NOMO-1 treated with dmso at 0.1 percent for 144 hours (cell line): ENCODE data around the gene S1PR3.

Experiments
- DNase-seq: peaks from one replicate; lab custom pipeline; 2025; ENCODE audit not compliant: unreplicated experiment; lab: John Stamatoyannopoulos, UW

Gene S1PR3

DNA sequence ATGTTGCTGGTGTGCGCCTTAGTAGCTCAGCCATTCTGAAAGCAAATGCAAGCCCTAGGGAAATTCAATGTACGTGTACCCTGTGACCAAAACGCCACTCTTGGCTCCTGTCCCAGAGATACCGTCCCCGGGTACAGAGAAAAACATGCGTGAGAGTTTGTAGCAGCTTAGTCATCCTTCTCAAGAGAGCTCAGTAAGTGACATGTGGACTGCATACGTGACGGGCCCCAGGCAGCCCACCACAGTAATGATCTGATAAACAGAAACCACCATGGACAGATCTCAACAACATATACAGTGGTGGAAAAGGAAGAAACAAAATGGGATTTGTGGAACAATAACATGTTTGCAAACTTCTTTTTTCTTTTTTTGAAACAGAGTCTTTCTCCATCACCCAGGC, 45.1 kb downstream of the S1PR3 start:
- no peak for DNase-seq

DNA sequence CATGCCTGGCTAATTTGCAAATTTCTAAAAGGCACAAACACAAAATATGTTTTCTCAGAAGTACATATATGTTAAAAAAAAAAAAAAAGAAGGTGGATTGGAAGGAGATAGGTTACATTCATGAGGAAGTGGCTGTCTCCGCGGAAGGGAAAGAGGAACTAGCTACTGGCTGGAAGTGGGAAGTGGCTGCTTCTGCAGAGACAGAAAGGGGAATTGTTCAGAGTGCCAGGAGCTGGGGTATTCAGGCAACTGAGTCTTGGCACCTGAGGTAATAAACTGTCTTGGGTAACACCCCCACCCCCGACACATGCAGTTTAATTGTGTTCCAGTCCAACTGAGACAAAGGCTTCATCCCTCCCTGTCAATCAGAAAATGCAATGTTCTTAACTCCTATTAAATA, 45.6 kb downstream of the S1PR3 start:
- DNase-seq, result peak; percentile 69

DNA sequence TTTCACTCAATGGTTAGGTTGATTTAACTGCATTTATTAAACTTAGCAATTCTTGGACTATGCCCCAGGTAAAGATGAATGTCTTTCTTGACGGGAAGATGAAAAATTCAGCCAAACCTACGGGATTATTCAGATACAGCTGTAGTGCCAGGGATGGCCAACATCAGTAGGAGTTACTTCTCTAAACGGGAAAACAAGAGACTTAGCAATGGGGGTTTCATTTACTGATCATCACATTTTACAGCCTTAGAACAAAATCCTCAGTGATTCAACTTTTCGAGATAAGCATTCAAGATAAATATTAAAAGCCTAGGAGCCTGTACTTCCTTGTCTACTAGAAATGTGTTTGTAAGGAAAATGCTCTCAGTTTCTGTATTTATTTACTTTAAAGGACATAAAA, 46.1 kb downstream of the S1PR3 start:
- no peak for DNase-seq

DNA sequence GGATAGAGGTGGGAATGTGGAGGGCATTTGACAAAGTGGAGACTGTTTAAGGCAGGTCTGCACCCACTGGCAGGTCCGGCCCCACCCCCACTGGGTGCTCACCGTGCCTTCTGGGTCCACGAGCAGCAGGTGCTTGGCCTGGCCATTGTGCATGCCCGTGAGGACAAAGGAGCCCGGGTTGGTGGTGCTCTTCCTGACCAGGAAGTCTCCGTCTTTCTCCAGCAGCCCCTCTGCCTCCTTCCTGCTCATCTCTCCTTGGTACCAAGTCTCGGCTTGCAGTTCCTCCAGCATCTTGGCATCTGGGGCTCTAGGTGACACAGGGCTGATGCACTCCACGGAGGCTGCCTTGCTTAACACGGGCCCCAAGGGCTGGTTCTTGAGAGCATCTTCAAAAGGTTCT, 46.6 kb downstream of the S1PR3 start:
- DNase-seq, result no peak

DNA sequence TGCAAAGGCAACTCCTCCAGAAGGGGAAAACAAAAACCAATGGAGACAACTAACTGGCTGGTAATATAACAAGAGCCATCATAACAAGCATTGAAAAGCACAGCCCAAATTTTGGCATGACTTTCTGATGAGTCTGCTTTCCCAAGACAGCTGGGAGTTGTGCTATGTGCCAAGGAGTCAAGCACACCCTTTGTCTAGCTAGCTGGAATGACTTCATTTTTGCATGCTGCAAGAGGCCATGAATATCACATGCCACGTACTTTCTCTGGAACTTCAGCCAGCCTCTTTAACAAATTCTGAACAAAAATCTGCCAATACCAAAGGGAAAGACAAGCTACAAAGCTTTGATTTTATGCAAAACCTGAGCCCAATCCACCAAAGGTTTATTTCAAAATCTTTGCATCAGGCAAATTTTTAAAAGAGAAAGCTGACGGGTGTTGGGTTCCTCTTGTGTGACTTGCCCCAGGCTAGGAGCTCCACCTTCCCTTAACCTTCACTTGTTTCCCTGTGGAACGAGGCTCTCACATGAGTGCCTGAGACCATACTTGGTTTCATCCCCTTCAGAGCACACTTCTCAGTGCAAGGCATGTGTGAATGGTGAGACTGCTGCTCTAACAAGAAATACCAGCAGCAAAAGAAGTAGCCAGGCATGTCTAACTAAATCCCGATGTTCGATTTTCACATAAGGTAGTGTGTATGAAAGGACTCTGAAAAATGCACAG, 47.3 kb downstream of the S1PR3 start:
- DNase-seq, result no peak

DNA sequence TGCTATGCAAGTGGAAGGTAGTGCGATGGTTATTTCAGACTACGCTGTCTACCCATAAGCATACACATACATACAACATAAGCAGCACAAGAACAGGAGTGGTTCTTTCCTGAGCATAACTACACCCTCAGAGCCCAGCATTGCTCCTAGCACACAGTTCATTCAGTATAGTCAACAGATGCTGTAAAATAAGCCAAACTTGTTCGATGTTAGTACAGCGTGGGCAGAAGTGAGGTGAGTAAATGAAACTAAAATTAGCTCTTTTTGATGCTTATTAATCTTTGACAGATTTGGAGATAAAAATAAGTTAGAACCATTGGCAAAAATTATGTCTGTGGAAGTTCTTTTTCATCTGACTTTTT, 47.8 kb downstream of the S1PR3 start:
- no peak for DNase-seq

DNA sequence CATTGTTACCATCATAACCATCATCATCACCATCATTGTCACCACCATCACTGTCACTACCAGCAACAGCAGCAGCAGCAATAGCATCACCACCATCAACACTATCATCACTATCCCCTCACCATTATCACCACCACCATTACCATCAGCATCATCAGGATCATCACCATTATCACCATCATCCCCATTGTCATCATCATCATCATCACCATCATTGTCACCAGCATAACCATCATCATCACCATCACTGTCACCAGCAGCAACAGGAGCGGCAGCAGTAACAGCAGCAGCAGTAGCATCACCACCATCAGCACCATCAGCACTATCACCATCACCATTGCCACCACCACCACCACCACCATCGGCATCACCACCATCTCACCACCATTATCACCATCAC, 48.4 kb downstream of the S1PR3 start:
- DNase-seq, result no peak

DNA sequence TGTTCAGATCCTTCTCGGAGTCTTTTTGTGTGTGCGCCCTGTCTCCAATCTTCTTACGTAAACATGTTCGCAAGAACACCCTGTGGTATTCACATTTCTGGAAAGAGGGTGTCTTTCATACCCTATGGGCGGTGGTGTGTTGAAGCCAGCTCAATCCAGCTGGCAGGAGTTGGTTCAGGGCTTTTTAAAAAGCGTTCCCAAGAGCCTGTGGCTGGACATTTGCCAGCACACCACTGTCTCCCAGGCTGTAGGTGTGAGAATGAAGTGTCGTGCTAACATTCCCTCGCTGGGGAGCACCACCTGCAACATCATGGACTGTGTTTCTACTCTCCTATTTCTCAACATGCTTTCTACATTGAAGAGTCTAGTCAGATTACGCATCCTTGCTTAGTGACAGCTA, 51.7 kb downstream of the S1PR3 start:
- no peak for DNase-seq

DNA sequence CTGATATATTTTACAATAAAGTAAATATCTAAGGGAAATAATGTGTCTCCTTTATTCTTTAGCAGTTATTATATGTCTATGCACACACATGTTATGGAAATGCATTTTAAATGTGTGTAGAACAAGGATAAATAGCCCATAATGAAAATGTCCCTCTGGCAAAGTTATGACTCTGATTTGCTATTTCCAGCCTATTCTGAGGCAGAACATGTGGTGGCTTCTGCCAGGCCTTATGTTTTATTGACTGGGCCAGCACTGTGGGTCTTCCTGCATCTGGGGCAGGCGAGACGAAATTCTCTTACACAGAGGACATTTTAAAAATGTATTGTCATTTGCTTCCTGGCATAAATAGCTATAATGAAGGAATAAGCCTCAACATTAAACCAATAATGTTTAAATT, 52.8 kb downstream of the S1PR3 start:
- no peak for DNase-seq

DNA sequence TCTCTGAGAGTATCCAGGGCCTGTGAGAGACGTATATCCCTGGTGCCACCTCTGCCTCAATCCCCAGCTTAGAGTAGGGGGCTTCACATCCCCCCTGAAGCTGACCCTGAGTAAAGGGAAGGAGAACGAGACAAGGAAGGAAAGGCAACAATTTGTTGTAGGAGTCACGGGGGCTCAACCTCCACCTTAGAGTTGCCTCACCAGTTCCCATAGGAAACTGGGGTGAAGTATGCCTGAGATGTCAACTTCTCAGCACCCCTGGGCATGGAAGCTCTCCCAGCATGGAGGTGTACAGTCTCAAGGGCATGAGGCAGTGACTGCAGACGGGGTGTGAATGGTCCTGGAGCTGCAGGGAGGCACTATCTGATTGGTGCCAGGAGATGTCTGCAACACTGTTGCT, 53.6 kb downstream of the S1PR3 start:
- DNase-seq, result no peak

DNA sequence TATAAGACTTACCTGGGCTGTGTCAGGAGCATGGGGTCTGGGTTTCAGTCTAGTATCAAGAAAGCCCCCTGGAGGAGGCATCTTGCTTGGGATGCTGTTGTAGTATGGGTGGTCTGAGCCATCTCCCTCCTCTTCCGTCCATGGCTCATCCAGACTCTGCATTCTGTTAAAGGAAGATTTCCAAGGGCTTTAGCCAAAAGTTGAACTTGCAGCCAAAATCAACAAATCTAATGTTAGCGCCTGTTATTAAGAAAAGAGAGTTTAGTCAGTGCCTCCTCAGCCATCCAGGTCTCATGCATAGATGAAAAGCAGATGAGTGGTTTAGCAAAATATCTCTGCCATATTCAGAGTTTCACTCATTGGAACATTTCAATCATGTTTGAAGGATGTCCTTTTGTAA, 55.6 kb downstream of the S1PR3 start:
- DNase-seq, result no peak

DNA sequence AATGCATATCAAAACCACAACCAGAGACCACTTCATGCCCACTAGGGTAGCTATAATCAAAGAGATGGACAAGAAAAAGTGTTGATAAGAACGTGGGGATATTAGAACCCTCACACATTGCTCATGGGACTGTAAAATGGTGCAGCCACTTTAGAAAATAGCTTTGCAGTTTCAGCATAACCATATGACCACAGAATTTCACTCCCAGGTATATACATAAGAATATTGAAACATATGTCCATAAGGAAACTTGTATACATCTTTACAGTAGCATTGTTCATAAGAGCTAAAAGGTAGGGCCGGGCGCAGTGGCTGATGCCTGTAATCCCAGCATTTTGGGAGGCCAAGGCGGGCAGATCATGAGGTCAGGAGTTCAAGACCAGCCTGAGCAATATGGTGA, 56.4 kb downstream of the S1PR3 start:
- DNase-seq, result no peak

DNA sequence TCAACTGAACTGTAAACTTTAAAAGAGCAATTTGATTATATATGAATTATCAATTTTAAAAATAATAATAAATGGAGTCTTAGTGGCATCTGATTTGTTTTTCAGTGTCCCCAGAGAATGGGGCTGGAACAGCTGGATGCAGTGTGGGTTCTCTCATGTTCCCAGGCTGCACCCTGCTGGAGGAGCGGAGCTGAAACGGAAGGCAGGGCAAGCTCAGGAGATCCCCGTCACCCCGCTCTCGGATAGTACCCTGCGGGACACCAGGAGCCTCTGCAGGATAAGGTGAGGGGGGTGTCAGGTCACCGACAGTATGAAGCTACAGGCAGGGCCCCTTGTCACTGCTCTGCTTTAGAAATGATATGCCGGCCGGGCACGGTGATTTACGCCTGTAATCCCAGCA, 57.3 kb downstream of the S1PR3 start:
- no peak for DNase-seq

DNA sequence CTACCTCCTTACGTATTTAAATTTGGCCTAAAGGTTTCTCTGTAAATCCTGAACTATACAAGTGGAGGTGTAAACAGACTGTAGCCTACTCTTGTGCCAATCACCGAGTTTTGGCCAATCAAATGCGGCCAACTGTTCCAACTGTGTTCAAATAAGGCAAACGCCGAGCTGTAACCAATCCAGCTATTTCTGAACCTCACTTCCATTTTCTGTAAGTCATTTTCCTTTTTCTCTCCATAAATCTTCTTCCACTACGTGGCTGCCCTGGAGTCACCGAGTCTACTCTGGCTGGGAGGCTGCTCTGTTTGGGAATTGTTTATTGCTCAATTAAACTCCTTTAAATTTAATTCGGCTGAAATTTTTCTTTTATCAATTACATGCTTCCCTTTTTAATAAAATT, 58.4 kb downstream of the S1PR3 start:
- no peak for DNase-seq

DNA sequence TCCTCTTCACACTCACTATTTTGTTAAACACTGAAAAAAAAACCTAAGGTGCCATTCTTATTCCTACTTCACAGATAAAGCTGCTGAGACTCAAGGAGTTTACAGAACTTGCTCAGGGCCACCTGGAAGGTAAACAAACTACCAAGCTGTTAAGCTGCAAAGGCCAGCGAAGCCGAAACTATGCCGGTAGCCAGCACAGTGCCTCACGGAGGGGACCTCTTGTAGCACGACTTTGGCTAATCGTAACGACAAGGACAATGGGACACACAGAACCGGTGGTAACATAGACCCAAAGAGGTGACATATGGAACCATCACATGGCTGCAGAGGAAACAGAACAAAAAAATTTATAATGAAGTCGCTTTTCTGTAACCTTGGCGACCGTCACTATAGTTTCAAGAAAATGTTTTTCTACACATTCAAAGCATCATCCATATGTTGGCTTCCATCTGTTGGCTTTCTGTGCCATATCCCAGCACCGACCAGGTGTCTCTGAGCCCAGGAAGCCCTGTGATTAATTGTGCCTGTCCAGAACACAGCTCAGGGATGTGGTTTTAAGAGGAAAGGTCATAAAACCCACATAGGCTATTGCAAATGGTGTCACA, 60.3 kb downstream of the S1PR3 start:
- DNase-seq, result no peak

DNA sequence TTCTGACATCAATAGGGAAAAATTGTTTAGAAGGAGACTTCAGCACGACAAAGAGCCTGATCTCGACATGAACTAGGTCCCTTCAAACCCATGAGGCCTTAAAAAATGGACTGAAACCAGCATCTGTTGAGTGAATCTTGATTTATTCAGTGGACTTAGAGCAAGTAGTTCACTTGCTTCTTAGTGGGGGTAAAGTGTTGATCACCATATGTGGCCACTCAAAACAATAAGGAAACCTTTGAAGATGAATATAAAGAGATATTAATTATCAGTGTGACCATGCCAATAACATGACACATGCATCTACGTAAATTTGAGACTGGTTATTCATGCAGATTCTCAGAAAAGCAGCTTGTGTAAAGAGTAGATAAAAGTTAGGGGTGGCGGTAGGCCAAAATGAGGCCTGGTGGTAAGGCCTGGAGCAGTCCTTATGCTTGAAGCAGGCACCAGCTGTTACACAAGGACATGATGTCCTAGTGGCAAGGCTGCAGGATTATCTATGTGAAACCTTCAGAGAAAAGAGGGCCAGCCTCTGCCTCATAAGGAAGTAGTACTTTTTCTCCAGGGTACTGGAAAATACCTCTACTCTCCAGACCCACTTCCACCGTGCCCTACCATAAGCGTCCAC, 61.3 kb downstream of the S1PR3 start:
- no peak for DNase-seq

DNA sequence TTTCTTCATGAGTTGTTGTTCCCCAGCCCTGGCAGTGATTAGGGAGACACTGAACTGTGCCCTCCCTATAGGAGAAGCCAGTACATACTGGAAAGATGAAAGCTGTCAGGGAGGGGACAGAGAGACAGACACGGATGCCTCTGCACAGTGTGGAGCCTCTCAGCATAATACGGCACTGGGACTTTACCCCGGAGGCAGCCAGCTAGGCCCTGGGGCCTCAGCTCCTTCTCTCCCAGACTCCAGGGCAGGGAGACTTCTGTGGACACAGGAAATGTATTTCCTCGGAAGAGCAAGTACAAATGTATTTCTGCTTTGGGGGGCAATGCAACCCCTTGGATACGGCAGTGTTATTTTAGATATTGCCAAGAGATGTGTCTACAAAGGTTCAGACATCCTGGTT, 62.0 kb downstream of the S1PR3 start:
- DNase-seq, result no peak
